NK-92 (cell line): ENCODE data around the gene CD86.
"Not testable (repeated sequence)": the region's sequence is repeated elsewhere in the genome, so short reads cannot be mapped to it uniquely, and the experiment has no call there.

Experiments
- DNase-seq: peaks from one replicate; lab custom pipeline; 2025; ENCODE audit not compliant: unreplicated experiment; lab: John Stamatoyannopoulos, UW

CD86 gene

DNA sequence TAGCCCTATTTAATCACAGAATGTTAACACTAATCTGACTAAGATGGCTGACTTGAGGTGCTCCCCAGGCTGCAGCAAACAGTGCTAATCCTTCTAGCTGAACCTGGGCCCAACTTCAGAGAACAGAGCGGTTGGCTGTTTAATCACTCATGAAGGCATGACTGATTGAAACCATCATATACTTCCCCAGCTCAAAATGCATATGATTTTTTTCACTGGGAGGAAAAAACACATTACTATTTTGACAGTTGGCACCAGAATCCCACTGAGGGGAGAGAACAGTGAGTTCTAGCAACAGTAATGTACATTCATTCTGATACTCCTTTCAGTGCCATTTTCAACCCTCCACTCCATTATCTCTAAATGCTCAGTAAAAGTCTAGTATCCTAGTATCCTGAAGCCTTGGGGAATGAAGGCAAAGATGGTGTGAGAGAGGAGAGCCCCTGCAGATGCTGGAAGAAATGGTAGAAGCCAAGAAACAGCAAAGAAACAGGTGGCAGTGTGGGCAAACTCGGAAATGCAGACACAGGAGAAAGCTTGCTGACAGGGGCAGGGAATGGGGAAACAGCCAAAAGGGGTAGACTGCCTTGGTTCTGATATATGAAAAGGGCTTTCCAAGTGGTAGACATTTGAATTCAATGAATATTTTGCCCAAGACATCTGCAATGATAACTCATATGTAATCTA is 93.9 kb downstream of the CD86 start:
- DNase-seq = no peak

DNA sequence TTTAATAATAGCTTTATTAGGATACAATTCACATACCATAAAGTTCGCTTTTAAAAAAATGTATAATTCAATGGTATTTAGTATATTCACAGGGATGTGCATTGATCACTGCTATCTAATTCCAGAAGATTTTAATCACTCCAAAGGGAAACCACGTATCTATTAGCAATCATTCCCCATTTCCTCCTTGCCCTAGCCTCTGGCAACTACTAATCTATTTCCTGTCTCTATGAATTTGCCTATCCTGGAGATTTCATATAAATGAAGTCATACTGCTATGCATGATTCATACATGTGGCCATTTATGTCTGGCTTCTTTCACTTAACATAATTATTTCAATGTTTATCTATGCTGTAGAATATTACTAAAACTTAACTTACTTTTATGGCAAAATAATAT is 96.3 kb downstream of the CD86 start:
- no peak for DNase-seq

DNA sequence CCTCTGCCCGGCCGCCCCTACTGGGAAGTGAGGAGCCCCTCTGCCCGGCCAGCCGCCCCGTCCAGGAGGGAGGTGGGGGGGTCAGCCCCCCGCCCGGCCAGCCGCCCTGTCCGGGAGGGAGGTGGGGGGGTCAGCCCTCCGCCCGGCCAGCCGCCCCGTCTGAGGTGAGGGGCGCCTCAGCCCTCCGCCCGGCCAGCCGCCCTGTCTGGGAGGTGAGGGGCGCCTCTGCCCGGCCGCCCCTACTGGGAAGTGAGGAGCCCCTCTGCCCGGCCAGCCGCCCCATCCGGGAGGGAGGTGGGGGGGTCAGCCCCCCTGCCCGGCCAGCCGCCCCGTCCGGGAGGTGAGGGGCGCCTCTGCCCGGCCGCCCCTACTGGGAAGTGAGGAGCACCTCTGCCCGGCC is 109.8 kb downstream of the CD86 start:
- DNase-seq = not testable (repeated sequence)

DNA sequence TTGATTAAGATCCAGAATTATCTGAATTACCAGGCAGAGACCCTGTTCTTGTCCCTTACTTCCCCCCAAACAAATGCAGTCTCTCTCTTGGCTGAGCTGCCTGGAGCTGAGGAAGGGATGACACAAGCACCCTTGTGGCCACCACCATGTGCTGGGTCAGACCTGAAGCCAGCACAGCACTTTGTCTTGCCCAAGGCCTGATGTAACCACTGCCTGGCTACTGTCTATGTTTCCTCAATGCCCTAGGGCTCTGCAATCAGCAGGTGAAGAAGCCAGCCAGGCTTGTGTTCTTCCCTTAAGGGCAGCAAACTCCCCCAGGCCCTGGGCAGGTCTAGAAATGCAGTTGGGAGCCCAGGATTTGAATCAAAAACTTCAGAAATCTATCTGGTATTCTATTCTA is 112.5 kb downstream of the CD86 start:
- DNase-seq = no peak

DNA sequence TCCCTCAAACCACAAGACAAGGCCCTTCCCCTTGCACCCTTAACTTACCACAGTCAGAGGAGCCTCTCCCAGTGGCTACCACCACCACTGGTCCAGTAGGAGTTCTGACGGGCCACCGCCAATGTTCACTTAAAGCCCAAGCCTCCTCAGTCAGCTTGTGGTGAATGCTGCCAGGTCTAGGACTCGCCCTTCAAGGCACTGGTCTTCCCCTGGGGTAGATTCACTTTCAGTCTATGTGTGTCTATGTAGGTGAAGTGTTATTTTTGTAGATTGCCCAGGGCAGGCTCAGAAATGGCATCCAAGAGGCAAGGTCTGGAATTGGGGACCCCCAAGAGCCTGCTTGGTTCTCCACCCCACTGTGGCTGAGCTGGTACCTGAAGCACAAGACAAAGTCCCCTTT is 112.9 kb downstream of the CD86 start:
- DNase-seq = no peak

DNA sequence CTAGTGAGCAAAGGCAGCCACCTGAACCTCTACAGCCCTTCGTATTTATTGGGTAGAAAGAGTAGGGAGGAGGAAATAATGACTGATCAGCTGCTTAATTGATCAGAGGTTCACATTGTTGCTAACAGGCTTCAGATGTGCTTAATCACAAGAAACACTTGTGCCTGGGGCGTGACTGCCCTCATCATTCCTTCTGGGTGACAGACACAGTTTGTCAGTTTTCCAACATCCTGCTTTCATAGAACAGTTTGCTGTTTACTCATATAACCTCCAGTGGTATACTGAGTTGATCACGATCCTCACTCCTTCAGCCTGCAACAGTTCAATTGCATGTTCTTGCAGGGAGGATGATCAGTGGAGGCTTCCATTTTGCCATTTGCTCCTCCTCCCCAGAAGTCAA is 114.7 kb downstream of the CD86 start:
- DNase-seq = no peak
